Stimulated activated CD4-positive, alpha-beta T cell treated with anti-CD3 and anti-CD28 coated beads, Interleukin-4, amount 100 ng/mL, for 48 hours (primary cell): ENCODE measurements around the gene HRAS.

ENCODE experiments used
- DNase-seq, 2 donors: peaks; one replicate each; pipeline ENCODE4 v3.0.0-alpha.2; 2020; ENCODE audit warnings: low read depth in 2 of 2

HRAS gene

GRCh38 chr11:567011-567628 is 31.7 kb upstream of the HRAS start:
- no peak for DNase-seq

- no peak for DNase-seq
These were observed 30.6 kb upstream of the HRAS start for GRCh38 chr11:565921-566509.

- no peak for DNase-seq
These were observed 28.6 kb upstream of the HRAS start for GRCh38 chr11:563812-564578.

GRCh38 chr11:563066-563811 is 27.9 kb upstream of the HRAS start:
- no peak for DNase-seq

GRCh38 chr11:562046-562645 is 26.8 kb upstream of the HRAS start:
- DNase-seq: no peak

- DNase-seq: no peak
These were observed 26.0 kb upstream of the HRAS start for GRCh38 chr11:561148-562003.

- DNase-seq: peak; percentile 94 to 96
These were observed 25.1 kb upstream of the HRAS start, which contains the start of the genes LMNTD2 and RASSF7 for GRCh38 chr11:560305-561147. Gene LMNTD2 (minus strand): TSS chr11:560738. CDS start chr11:560716, 22 bp downstream. Gene RASSF7 (plus strand): TSS chr11:560970. CDS start chr11:561769, 799 bp downstream.

- DNase-seq: no peak
These were observed 24.4 kb upstream of the HRAS start for GRCh38 chr11:559712-560304.

- no peak for DNase-seq
These were observed 23.7 kb upstream of the HRAS start for GRCh38 chr11:559020-559620.

- DNase-seq: no peak
These were observed 23.1 kb upstream of the HRAS start for GRCh38 chr11:558503-558902.

- DNase-seq: no peak
These were observed 22.2 kb upstream of the HRAS start for GRCh38 chr11:557328-558132.

GRCh38 chr11:556662-557256 is 21.4 kb upstream of the HRAS start:
- DNase-seq: no peak

- DNase-seq: no peak
These were observed 20.6 kb upstream of the HRAS start for GRCh38 chr11:555780-556661.

- DNase-seq: no peak
These were observed 19.9 kb upstream of the HRAS start for GRCh38 chr11:555227-555779.

GRCh38 chr11:554428-555226 is 19.3 kb upstream of the HRAS start:
- DNase-seq: peak; percentile 65 to 69

GRCh38 chr11:553988-554340 is 18.6 kb upstream of the HRAS start:
- no peak for DNase-seq
